Prostate gland (tissue), 2 donors: ENCODE results near the gene GLTP. TPM values are rescaled to one million over a fixed set of nuclear protein-coding genes. Genes with fewer than 3 reads are reported as not detected.
A peak's percentile ranks its signal among the peaks of the same experiment; 100 is the strongest.

Source experiments
- DNase-seq: peaks from one replicate; pipeline ENCODE4 v3.0.0-alpha.2; 2019; ENCODE audit warnings: low spot score
- H3K27ac ChIP-seq, 2 donors: fragments of 200-600 bp; sonication (generic); 2 replicates each; pipeline ENCODE4 v1.5.1; 2017 to 2019
- H3K27me3 ChIP-seq: fragments of 200-600 bp; sonication (generic); replicated peaks from 2 replicates; pipeline ENCODE4 v1.5.1; 2019; ENCODE audit not compliant: insufficient read depth
- H3K36me3 ChIP-seq, 2 donors: fragments of 200-600 bp; sonication (generic); 1 replicate in 1 of 2; 2 replicates in 1 of 2; pipeline versions ENCODE4 v1.5.1 to v1.8.1; 2017 to 2019
- H3K4me1 ChIP-seq: fragments of 200-600 bp; sonication (generic); replicated peaks from 2 replicates; pipeline ENCODE4 v1.5.1; 2019
- H3K4me3 ChIP-seq, 2 donors: fragments of 200-600 bp; sonication (generic); 2 replicates each; pipeline ENCODE4 v1.5.1; 2017 to 2019
- H3K9me3 ChIP-seq: fragments of 200-600 bp; sonication (generic); 2 replicates; pipeline ENCODE4 v1.5.1; 2017
- CTCF ChIP-seq, 4 experiments: fragments of 200-600 bp in 2 of 4; fragments of 450-650 bp in 2 of 4; sonication (generic) in 2 of 4; IDR thresholded peaks; 1 replicate in 3 of 4; 2 replicates in 1 of 4; pipeline ENCODE4 v1.5.1; 2016 to 2019; ENCODE audit warnings: antibody characterized with exemption in 4 of 4, mild to moderate bottlenecking in 2 of 4, moderate library complexity in 2 of 4
- POLR2A ChIP-seq: fragments of 450-650 bp; IDR thresholded peaks from one replicate; pipeline ENCODE4 v1.6.1; 2016; ENCODE audit warnings: antibody characterized with exemption, mild to moderate bottlenecking
- POLR2AphosphoS5 ChIP-seq: sonication (generic); formaldehyde crosslinking; IDR thresholded peaks from one replicate; pipeline ENCODE4 v1.6.1; 2017; ENCODE audit warnings: antibody characterized with exemption
- WGBS: methylation state at CpG from one replicate; pipeline ENCODE4 v1.1.5; 2018; 5-methylcytosine and 5-hydroxymethylcytosine counted together
- intact Hi-C: fragments of 100-400 bp; cut with DNase I; formaldehyde crosslinking; loops from one replicate; pipeline ENCODE4 v1.14.2; 2022
- total RNA-seq, 2 donors: library from RNA; depleted of rRNA; stranded (reverse); fragments of >200 nt; gene quantifications; one replicate each; pipeline ENCODE4 v1.1.0, GENCODE V29; 2016

The GLTP gene
- total RNA-seq, 2 donors from 2014 or later, result 67.2 to 87.1 TPM

DNA sequence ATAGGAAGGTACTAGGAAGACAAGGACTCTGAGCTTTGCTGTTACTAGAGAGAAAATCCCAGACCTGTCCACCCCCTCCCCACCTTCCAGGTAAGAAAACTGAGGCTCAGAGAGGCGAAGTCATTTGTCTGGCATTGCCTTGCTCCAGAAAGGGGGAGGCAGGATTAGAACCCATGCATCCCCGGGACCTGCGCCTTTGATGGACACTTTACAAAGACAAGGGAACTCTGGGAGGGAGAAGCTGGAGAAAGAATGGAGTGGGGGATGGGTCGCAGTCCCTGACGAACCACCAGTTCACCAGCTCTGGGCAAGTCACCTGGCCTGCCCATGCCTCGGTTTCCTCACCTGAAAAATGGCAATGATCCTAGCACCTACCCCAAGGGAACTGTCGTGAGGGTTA is 57.9 kb downstream of the GLTP start:
- no peaks in the 10 kb centered on the region for H3K9me3 ChIP-seq
- H3K36me3 ChIP-seq, result no peaks in the 10 kb centered on the region
- no peak overlapping the region for H3K4me3 ChIP-seq
- intact Hi-C loops, result no loop called here
- no peaks in the 10 kb centered on the region for H3K27me3 ChIP-seq
- DNase-seq, result no peak
- WGBS, result 60% methylated on average over 7 of the region's 7 CpGs
- TF ChIP-seq POLR2AphosphoS5 (no peak), POLR2A (no peak), CTCF (IDR thresholded peaks at IDR 0.05) (no peak)
- H3K27ac ChIP-seq, result peak overlapping the region; percentile 43 to 50
- no peaks in the 10 kb centered on the region for H3K4me1 ChIP-seq

- TF ChIP-seq POLR2AphosphoS5 (no peak), POLR2A (no peak), CTCF (IDR thresholded peaks at IDR 0.05) (no peak)
- no peak for DNase-seq
- Histone ChIP-seq H3K36me3 (no peaks in the 10 kb centered on the region), H3K27ac (peak overlapping the region; percentile 43 to 50), H3K4me1 (no peaks in the 10 kb centered on the region), H3K27me3 (no peaks in the 10 kb centered on the region), H3K4me3 (no peak overlapping the region), H3K9me3 (no peaks in the 10 kb centered on the region)
- intact Hi-C loops, result no loop called here
Observed at GRCh38 chr12:109821968-109822367, 58.4 kb downstream of the GLTP start.

DNA sequence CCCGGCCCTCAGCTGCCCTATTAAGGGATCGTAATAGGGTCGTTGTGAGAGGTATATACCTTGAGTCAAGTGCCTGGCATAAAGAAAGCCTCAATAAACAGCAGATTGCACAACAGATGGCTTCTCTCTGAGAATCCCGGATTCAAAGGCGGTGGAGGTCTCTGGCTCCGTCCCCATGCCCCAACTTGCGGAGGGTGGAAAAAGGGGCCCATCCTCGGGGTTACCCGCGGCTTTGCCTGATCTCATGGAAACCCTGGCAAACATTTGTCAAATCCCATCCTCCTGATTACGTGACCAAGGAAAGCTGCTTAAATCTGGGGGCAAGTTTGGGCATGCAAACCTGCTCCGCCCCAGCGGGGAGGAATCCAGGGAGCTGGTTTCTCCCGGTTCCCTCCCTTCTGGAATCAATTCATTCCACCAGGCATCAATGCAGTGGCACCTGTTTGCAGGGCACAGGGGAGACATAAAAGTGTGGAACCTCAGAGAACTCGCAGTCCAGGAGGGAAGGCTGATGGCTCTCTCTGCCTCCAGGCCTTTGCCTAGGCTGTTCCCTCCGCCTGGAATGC is 59.4 kb downstream of the GLTP start:
- no peaks in the 10 kb centered on the region for H3K4me1 ChIP-seq
- H3K36me3 ChIP-seq, result no peaks in the 10 kb centered on the region
- H3K4me3 ChIP-seq, result no peak overlapping the region
- H3K27me3 ChIP-seq, result no peaks in the 10 kb centered on the region
- WGBS, result 33% methylated on average over 16 of the region's 16 CpGs
- peak; percentile 83 for TF ChIP-seq POLR2AphosphoS5
- no peak for TF ChIP-seq CTCF (IDR thresholded peaks at IDR 0.05)
- TF ChIP-seq POLR2A, result no peak
- DNase-seq, result peak; percentile 85
- no peaks in the 10 kb centered on the region for H3K9me3 ChIP-seq
- intact Hi-C loops, result no loop called here
- H3K27ac ChIP-seq, result peak overlapping the region; percentile 54 to 59

DNA sequence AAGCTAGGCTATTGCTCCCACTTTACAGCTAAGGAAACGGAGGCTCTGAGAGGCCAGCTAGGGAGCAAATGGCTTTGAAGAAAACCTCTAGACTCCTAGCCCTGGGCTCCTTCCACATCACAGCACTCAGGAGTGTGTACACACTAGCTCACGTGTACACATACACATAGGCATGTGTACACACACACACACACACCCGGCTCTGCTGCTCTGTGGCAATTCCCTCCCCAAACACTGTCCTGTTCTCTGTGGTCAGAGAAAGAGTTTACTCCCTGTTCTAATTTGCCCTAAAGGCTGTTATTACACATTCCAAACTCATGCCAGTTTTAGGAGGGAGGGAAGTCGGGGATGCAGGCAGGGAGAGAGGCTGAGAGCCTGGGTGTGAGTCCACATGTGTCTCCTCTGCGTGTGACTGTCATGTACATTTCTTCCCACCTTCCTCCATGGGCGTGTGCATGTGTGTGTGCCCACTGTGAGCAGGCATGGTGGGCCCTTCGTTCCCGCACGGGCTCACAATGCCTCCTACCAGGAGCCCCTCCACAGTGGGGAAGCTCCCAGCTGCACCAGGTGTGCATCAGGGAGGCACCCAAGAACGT is 61.3 kb downstream of the GLTP start:
- no peak for TF ChIP-seq POLR2A
- TF ChIP-seq POLR2AphosphoS5, result peak; percentile 77
- TF ChIP-seq CTCF (IDR thresholded peaks at IDR 0.05), result no peak
- H3K4me1 ChIP-seq, result no peaks in the 10 kb centered on the region
- 28% methylated on average over 10 of the region's 10 CpGs for WGBS
- peak overlapping the region; percentile 3 to 54 for H3K27ac ChIP-seq
- H3K36me3 ChIP-seq, result no peaks in the 10 kb centered on the region
- no peaks in the 10 kb centered on the region for H3K9me3 ChIP-seq
- no peaks in the 10 kb centered on the region for H3K27me3 ChIP-seq
- peak; percentile 54 for DNase-seq
- intact Hi-C loops, result no loop called here
- no peak overlapping the region for H3K4me3 ChIP-seq

DNA sequence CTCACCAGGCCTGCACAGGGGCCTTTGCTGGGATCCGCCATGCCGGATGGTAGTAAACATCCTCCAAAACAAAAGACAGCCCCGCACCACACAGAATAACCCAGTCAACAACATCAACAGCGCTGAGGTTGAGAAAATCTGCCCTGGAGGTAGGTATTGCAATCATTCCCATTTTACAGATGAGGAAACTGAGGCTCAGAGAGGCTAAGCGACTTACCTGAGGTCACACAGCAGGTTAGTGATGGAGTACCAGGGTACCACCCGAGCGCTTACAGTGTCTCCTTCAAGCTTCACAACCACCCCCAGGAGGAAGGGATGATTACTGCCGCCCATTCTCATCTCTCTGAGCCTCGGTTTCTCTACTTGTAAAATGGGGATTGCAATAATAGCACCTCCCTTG is 62.1 kb downstream of the GLTP start:
- H3K4me1 ChIP-seq, result no peaks in the 10 kb centered on the region
- intact Hi-C loops, result no loop called here
- TF ChIP-seq POLR2AphosphoS5 (no peak), CTCF (IDR thresholded peaks at IDR 0.05) (no peak), POLR2A (no peak)
- WGBS, result 95% methylated on average over 9 of the region's 9 CpGs
- no peaks in the 10 kb centered on the region for H3K9me3 ChIP-seq
- peak overlapping the region; percentile 3 to 29 for H3K27ac ChIP-seq
- no peak overlapping the region for H3K4me3 ChIP-seq
- no peaks in the 10 kb centered on the region for H3K36me3 ChIP-seq
- DNase-seq, result no peak
- no peaks in the 10 kb centered on the region for H3K27me3 ChIP-seq
